Measurements from ENCODE around the gene EDEM2.
"Not testable (repeated sequence)": the region's sequence is repeated elsewhere in the genome, so short reads cannot be mapped to it uniquely, and the experiment has no call there.

EDEM2 gene

GRCh38 chr20:35085477-35086225, 61.5 kb downstream of the EDEM2 start:
- Histone ChIP-seq H3K9ac (ENCODE audit: low read depth, low read length, poor library complexity) (no peak overlapping the region), H3K4me2 (ENCODE audit: insufficient read depth, low read length, poor library complexity, severe bottlenecking) (no peak overlapping the region), H2BK5ac (ENCODE audit: low read length) (no peak overlapping the region), H3K4ac (ENCODE audit: low read length) (no peak overlapping the region), H3K36me3 (replicated peaks in 1 of 2; ENCODE audit: control insufficient read depth in 2 of 2, insufficient read depth in 2 of 2, low read length in 2 of 2) (peaks cover 0 to 44% of the 10 kb centered on the region in 2 donors), H2BK15ac (ENCODE audit: low read length) (no peak overlapping the region), H2AFZ (ENCODE audit: low read length) (no peak overlapping the region), H3K27me3 (ENCODE audit: control insufficient read depth in 3 of 3, insufficient read depth in 3 of 3, low read depth in 1 of 3, low read length in 3 of 3) (no peaks in the 10 kb centered on the region), H3K18ac (ENCODE audit: low read length) (no peak overlapping the region), H4K91ac (ENCODE audit: low read depth, low read length, poor library complexity) (no peak overlapping the region), H3K27ac (replicated peaks; ENCODE audit: low read length) (no peak overlapping the region), H3K4me1 (ENCODE audit: control insufficient read depth in 2 of 2, insufficient read depth in 1 of 2, low read depth in 1 of 2, low read length in 2 of 2) (no peaks in the 10 kb centered on the region), H3K79me1 (ENCODE audit: low read depth, low read length) (peaks cover 2% of the 10 kb centered on the region), H2AK5ac (ENCODE audit: low read depth, low read length) (no peak overlapping the region), H2BK12ac (ENCODE audit: low read length) (no peak overlapping the region), H3K9me3 (replicated peaks in 1 of 2; ENCODE audit: control insufficient read depth in 2 of 2, insufficient read depth in 1 of 2, low read depth in 1 of 2, low read length in 2 of 2) (no peaks in the 10 kb centered on the region), H2BK120ac (ENCODE audit: low read depth, low read length) (no peak overlapping the region), H3K4me3 (ENCODE audit: low read length in 2 of 2) (no peak overlapping the region), H3K23ac (ENCODE audit: low read depth, low read length, poor library complexity) (no peak overlapping the region), H3K14ac (ENCODE audit: low read length) (no peak overlapping the region), H4K8ac (ENCODE audit: low read depth, low read length) (no peak overlapping the region)
- WGBS, 2 donors (ENCODE audit: extremely low coverage in 2 of 2, insufficient read length in 2 of 2, insufficient replicate concordance in 1 of 2), result no CpG with 5 or more reads among the region's 11 CpGs
- DNase-seq (ENCODE audit: low spot score), result no peak

GRCh38 chr20:35084998-35085397, 62.1 kb downstream of the EDEM2 start:
- DNase-seq (ENCODE audit: low spot score), result no peak
- Histone ChIP-seq H2BK15ac (ENCODE audit: low read length) (no peak overlapping the region), H3K36me3 (replicated peaks in 1 of 2; ENCODE audit: control insufficient read depth in 2 of 2, insufficient read depth in 2 of 2, low read length in 2 of 2) (peaks cover 0 to 44% of the 10 kb centered on the region in 2 donors), H2AK5ac (ENCODE audit: low read depth, low read length) (no peak overlapping the region), H3K27me3 (ENCODE audit: control insufficient read depth in 3 of 3, insufficient read depth in 3 of 3, low read depth in 1 of 3, low read length in 3 of 3) (no peaks in the 10 kb centered on the region), H2BK5ac (ENCODE audit: low read length) (no peak overlapping the region), H3K27ac (replicated peaks; ENCODE audit: low read length) (no peak overlapping the region), H3K23ac (ENCODE audit: low read depth, low read length, poor library complexity) (no peak overlapping the region), H2BK120ac (ENCODE audit: low read depth, low read length) (no peak overlapping the region), H3K4me3 (ENCODE audit: low read length in 2 of 2) (no peak overlapping the region), H3K4ac (ENCODE audit: low read length) (no peak overlapping the region), H3K79me1 (ENCODE audit: low read depth, low read length) (peaks cover 2% of the 10 kb centered on the region), H3K4me2 (ENCODE audit: insufficient read depth, low read length, poor library complexity, severe bottlenecking) (no peak overlapping the region), H3K14ac (ENCODE audit: low read length) (no peak overlapping the region), H4K91ac (ENCODE audit: low read depth, low read length, poor library complexity) (no peak overlapping the region), H3K4me1 (ENCODE audit: control insufficient read depth in 2 of 2, insufficient read depth in 1 of 2, low read depth in 1 of 2, low read length in 2 of 2) (no peaks in the 10 kb centered on the region), H3K18ac (ENCODE audit: low read length) (no peak overlapping the region), H3K9me3 (replicated peaks in 1 of 2; ENCODE audit: control insufficient read depth in 2 of 2, insufficient read depth in 1 of 2, low read depth in 1 of 2, low read length in 2 of 2) (no peaks in the 10 kb centered on the region), H2BK12ac (ENCODE audit: low read length) (no peak overlapping the region), H4K8ac (ENCODE audit: low read depth, low read length) (no peak overlapping the region), H2AFZ (ENCODE audit: low read length) (no peak overlapping the region), H3K9ac (ENCODE audit: low read depth, low read length, poor library complexity) (no peak overlapping the region)
- WGBS, 2 donors (ENCODE audit: extremely low coverage in 2 of 2, insufficient read length in 2 of 2, insufficient replicate concordance in 1 of 2), result no CpG with 5 or more reads among the region's 3 CpGs

DNA sequence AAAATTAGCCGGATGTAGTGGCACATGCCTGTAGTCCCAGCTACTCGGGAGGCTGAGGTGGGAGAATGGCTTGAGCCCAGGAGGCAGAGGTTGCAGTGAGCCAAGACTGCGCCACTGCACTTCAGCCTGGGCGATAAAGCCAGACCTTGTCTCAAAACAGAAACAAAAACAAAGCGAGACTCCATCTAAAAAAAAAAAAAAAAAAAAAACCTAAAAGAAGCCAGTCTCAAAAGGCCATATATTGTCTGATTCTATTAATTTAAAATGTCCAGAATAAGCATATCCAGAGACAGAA, 66.8 kb downstream of the EDEM2 start:
- peaks cover 14 to 41% of the 10 kb centered on the region in 2 donors for H3K36me3 ChIP-seq (replicated peaks in 1 of 2; ENCODE audit: control insufficient read depth in 2 of 2, insufficient read depth in 2 of 2, low read length in 2 of 2)

GRCh38 chr20:35079472-35080347, 67.4 kb downstream of the EDEM2 start:
- Histone ChIP-seq H3K27ac (replicated peaks; ENCODE audit: low read length) (no peak overlapping the region), H2AK5ac (ENCODE audit: low read depth, low read length) (no peak overlapping the region), H4K8ac (ENCODE audit: low read depth, low read length) (no peak overlapping the region), H3K4ac (ENCODE audit: low read length) (no peak overlapping the region), H3K4me3 (ENCODE audit: low read length in 2 of 2) (no peak overlapping the region), H3K14ac (ENCODE audit: low read length) (no peak overlapping the region), H3K4me1 (ENCODE audit: control insufficient read depth in 2 of 2, insufficient read depth in 1 of 2, low read depth in 1 of 2, low read length in 2 of 2) (no peaks in the 10 kb centered on the region), H3K4me2 (ENCODE audit: insufficient read depth, low read length, poor library complexity, severe bottlenecking) (no peak overlapping the region), H3K18ac (ENCODE audit: low read length) (no peak overlapping the region), H3K36me3 (replicated peaks in 1 of 2; ENCODE audit: control insufficient read depth in 2 of 2, insufficient read depth in 2 of 2, low read length in 2 of 2) (peaks cover 14 to 38% of the 10 kb centered on the region in 2 donors), H3K9ac (ENCODE audit: low read depth, low read length, poor library complexity) (no peak overlapping the region), H3K79me1 (ENCODE audit: low read depth, low read length) (no peaks in the 10 kb centered on the region), H2AFZ (ENCODE audit: low read length) (no peak overlapping the region), H3K23ac (ENCODE audit: low read depth, low read length, poor library complexity) (no peak overlapping the region), H4K91ac (ENCODE audit: low read depth, low read length, poor library complexity) (no peak overlapping the region), H2BK15ac (ENCODE audit: low read length) (no peak overlapping the region), H3K9me3 (replicated peaks in 1 of 2; ENCODE audit: control insufficient read depth in 2 of 2, insufficient read depth in 1 of 2, low read depth in 1 of 2, low read length in 2 of 2) (peaks cover 11 to 21% of the 10 kb centered on the region in 2 donors), H2BK5ac (ENCODE audit: low read length) (no peak overlapping the region), H3K27me3 (ENCODE audit: control insufficient read depth in 3 of 3, insufficient read depth in 3 of 3, low read depth in 1 of 3, low read length in 3 of 3) (no peaks in the 10 kb centered on the region), H2BK120ac (ENCODE audit: low read depth, low read length) (no peak overlapping the region), H2BK12ac (ENCODE audit: low read length) (no peak overlapping the region)
- no CpG with 5 or more reads among the region's 8 CpGs for WGBS, 2 donors (ENCODE audit: extremely low coverage in 2 of 2, insufficient read length in 2 of 2, insufficient replicate concordance in 1 of 2)
- no peak for DNase-seq (ENCODE audit: low spot score)

More for the DNA sequence above, 66.8 kb downstream of the EDEM2 start:
- not testable (repeated sequence) for H2BK12ac ChIP-seq (ENCODE audit: low read length); H3K23ac ChIP-seq (ENCODE audit: low read depth, low read length, poor library complexity); H3K27ac ChIP-seq (replicated peaks; ENCODE audit: low read length); H2AK5ac ChIP-seq (ENCODE audit: low read depth, low read length); H4K91ac ChIP-seq (ENCODE audit: low read depth, low read length, poor library complexity); H4K8ac ChIP-seq (ENCODE audit: low read depth, low read length); H3K79me1 ChIP-seq (ENCODE audit: low read depth, low read length); H2BK5ac ChIP-seq (ENCODE audit: low read length); H2AFZ ChIP-seq (ENCODE audit: low read length); H2BK120ac ChIP-seq (ENCODE audit: low read depth, low read length); H3K27me3 ChIP-seq (ENCODE audit: control insufficient read depth in 3 of 3, insufficient read depth in 3 of 3, low read depth in 1 of 3, low read length in 3 of 3); DNase-seq (ENCODE audit: low spot score); H3K14ac ChIP-seq (ENCODE audit: low read length); H3K4me2 ChIP-seq (ENCODE audit: insufficient read depth, low read length, poor library complexity, severe bottlenecking); H3K4me1 ChIP-seq (ENCODE audit: control insufficient read depth in 2 of 2, insufficient read depth in 1 of 2, low read depth in 1 of 2, low read length in 2 of 2); H3K9ac ChIP-seq (ENCODE audit: low read depth, low read length, poor library complexity); H3K4ac ChIP-seq (ENCODE audit: low read length); H2BK15ac ChIP-seq (ENCODE audit: low read length); H3K4me3 ChIP-seq (ENCODE audit: low read length in 2 of 2); H3K18ac ChIP-seq (ENCODE audit: low read length)
- peaks cover 11 to 21% of the 10 kb centered on the region in 2 donors for H3K9me3 ChIP-seq (replicated peaks in 1 of 2; ENCODE audit: control insufficient read depth in 2 of 2, insufficient read depth in 1 of 2, low read depth in 1 of 2, low read length in 2 of 2)
- WGBS, 2 donors (ENCODE audit: extremely low coverage in 2 of 2, insufficient read length in 2 of 2, insufficient replicate concordance in 1 of 2), result no CpG with 5 or more reads among the region's 5 CpGs

Data from neuronal stem cell (in vitro differentiated cells).